D721Med (cell line): ENCODE data around the gene MELTF.
"Not testable (repeated sequence)": the region's sequence is repeated elsewhere in the genome, so short reads cannot be mapped to it uniquely, and the experiment has no call there.

Experiments used
- DNase-seq: peaks from one replicate; pipeline ENCODE4 v3.0.0; 2011; ENCODE audit warnings: low spot score; ENCODE audit not compliant: insufficient read length
- FAIRE-seq: peaks from 2 replicates; lab custom pipeline; 2011; peaks lifted over from hg19 to GRCh38; lab: Jason Lieb, UNC
- CTCF ChIP-seq: IDR thresholded peaks from 2 replicates; pipeline ENCODE4 v1.5.1; 2012; ENCODE audit warnings: mild to moderate bottlenecking, control low read depth; ENCODE audit not compliant: insufficient read depth; ENCODE audit errors: missing control alignments

MELTF gene

GRCh38 chr3:197042539-197042938 lies 12.9 kb upstream of the MELTF start:
- FAIRE-seq (no peak), DNase-seq (no peak)
- no peak for TF ChIP-seq CTCF

- no peak for TF ChIP-seq CTCF
- FAIRE-seq, result no peak
- no peak for DNase-seq
Observed at GRCh38 chr3:197041875-197042488, 12.4 kb upstream of the MELTF start.

- FAIRE-seq (no peak), DNase-seq (no peak)
- no peak for TF ChIP-seq CTCF
Observed at GRCh38 chr3:197040658-197041057, 11.0 kb upstream of the MELTF start.

- no peak for TF ChIP-seq CTCF
- no peak for FAIRE-seq
- no peak for DNase-seq
Observed at GRCh38 chr3:197038679-197039462, 9.3 kb upstream of the MELTF start.

GRCh38 chr3:197035577-197035976 lies 6.0 kb upstream of the MELTF start:
- no peak for TF ChIP-seq CTCF
- FAIRE-seq (no peak), DNase-seq (no peak)

GRCh38 chr3:197034778-197035177 lies 5.2 kb upstream of the MELTF start:
- FAIRE-seq, DNase-seq: not testable (repeated sequence)

GRCh38 chr3:197033764-197034163 lies 4.1 kb upstream of the MELTF start:
- FAIRE-seq, DNase-seq: not testable (repeated sequence)
